GM23338 (cell line): Measurements from ENCODE around the gene CLIP1.

ENCODE experiments used
- CTCF ChIP-seq, 2 experiments: fragments of 200-600 bp in 1 of 2; sonication (generic) in 1 of 2; conservative IDR thresholded peaks; 2 replicates each; pipeline versions ENCODE4 v1.5.1 to v1.6.1; 2016 to 2017; ENCODE audit warnings: antibody characterized with exemption in 2 of 2, low read depth in 2 of 2, mild to moderate bottlenecking in 2 of 2, moderate library complexity in 1 of 2
- ETS1 ChIP-seq: IDR thresholded peaks from 2 replicates; pipeline ENCODE4 v1.6.1; 2016; ENCODE audit warnings: antibody characterized with exemption
- EZH2 ChIP-seq: fragments of 200-600 bp; sonication (generic); IDR thresholded peaks from one replicate; pipeline ENCODE4 v1.8.0; 2017; ENCODE audit warnings: antibody characterized with exemption, mild to moderate bottlenecking, low read depth; ENCODE audit not compliant: unreplicated experiment
- EZH2phosphoT487 ChIP-seq: fragments of 200-600 bp; sonication (generic); IDR thresholded peaks from one replicate; pipeline ENCODE4 v1.8.1; 2018; ENCODE audit warnings: antibody characterized with exemption; ENCODE audit not compliant: unreplicated experiment
- JUNB ChIP-seq: IDR thresholded peaks from one replicate; pipeline ENCODE4 v1.6.1; 2016; ENCODE audit warnings: antibody characterized with exemption; ENCODE audit not compliant: unreplicated experiment
- POLR2AphosphoS5 ChIP-seq: IDR thresholded peaks from 2 replicates; pipeline ENCODE4 v1.6.1; 2016; ENCODE audit warnings: antibody characterized with exemption, low read depth
- REST ChIP-seq: IDR thresholded peaks from one replicate; pipeline ENCODE4 v1.6.1; 2018; ENCODE audit warnings: antibody characterized with exemption; ENCODE audit not compliant: unreplicated experiment
- ZNF462 ChIP-seq: fragments of 250-450 bp; sonication (Bioruptor Pico); IDR thresholded peaks from 2 replicates; pipeline ENCODE4 v1.5.0; 2020; ENCODE audit warnings: mild to moderate bottlenecking, moderate library complexity

GRCh38 chr12:122454250-122454721, 31.8 kb upstream of the CLIP1 start:
- no peak for TF ChIP-seq ETS1
- no peak for TF ChIP-seq CTCF (conservative IDR thresholded peaks at IDR 0.05; ENCODE audit: low read depth in 2 of 2)
- no peak for TF ChIP-seq EZH2
- TF ChIP-seq EZH2phosphoT487 = no peak
- no peak for TF ChIP-seq ZNF462 (CRISPR knock-in tag)
- TF ChIP-seq REST = no peak
- no peak for TF ChIP-seq JUNB
- TF ChIP-seq POLR2AphosphoS5 = no peak
